MM.1S (cell line): ENCODE results near the gene HS2ST1.

Experiments used
- DNase-seq: peaks from one replicate; pipeline ENCODE4 v3.0.0-alpha.2; 2015
- H2AFZ ChIP-seq: fragments of 300-600 bp; sonication (generic); 2 replicates; pipeline ENCODE4 v1.6.0; 2016; ENCODE audit warnings: antibody characterized with exemption, low read length
- H3F3A ChIP-seq: fragments of 300-600 bp; sonication (generic); 2 replicates; pipeline ENCODE4 v1.6.1; 2016; ENCODE audit warnings: mild to moderate bottlenecking, antibody characterized with exemption, low read length, moderate library complexity, mixed read lengths; ENCODE audit not compliant: insufficient read depth
- H3K27ac ChIP-seq: fragments of 300-600 bp; sonication (generic); 2 replicates; pipeline ENCODE4 v1.5.1; 2016; ENCODE audit warnings: mild to moderate bottlenecking, low read length
- H3K27me3 ChIP-seq: fragments of 300-600 bp; sonication (generic); replicated peaks from 2 replicates; pipeline ENCODE4 v1.6.0; 2016; ENCODE audit warnings: low read length; ENCODE audit not compliant: insufficient read depth
- H3K36me3 ChIP-seq: fragments of 300-600 bp; sonication (generic); replicated peaks from 2 replicates; pipeline ENCODE4 v1.6.1; 2016; ENCODE audit warnings: mild to moderate bottlenecking, low read length, mixed read lengths; ENCODE audit not compliant: insufficient read depth
- H3K4me1 ChIP-seq: fragments of 300-600 bp; sonication (generic); 2 replicates; pipeline ENCODE4 v1.6.1; 2016; ENCODE audit warnings: low read length, mixed read lengths
- H3K4me2 ChIP-seq: fragments of 300-600 bp; sonication (generic); 2 replicates; pipeline ENCODE4 v1.6.0; 2016; ENCODE audit warnings: low read depth, low read length
- H3K4me3 ChIP-seq: fragments of 300-600 bp; sonication (generic); 2 replicates; pipeline ENCODE4 v1.5.1; 2016; ENCODE audit warnings: low read length, mixed read lengths
- H3K79me2 ChIP-seq: fragments of 300-600 bp; sonication (generic); 2 replicates; pipeline ENCODE4 v1.6.1; 2016; ENCODE audit warnings: mixed run types, low read length, mixed read lengths
- H3K9ac ChIP-seq: fragments of 300-600 bp; sonication (generic); 2 replicates; pipeline ENCODE4 v1.6.1; 2016; ENCODE audit warnings: low read length, mixed read lengths
- H3K9me2 ChIP-seq: fragments of 300-600 bp; sonication (generic); replicated peaks from 2 replicates; pipeline ENCODE4 v1.6.1; 2016; ENCODE audit warnings: mild to moderate bottlenecking, low read length, mixed read lengths; ENCODE audit not compliant: insufficient read depth
- H3K9me3 ChIP-seq: fragments of 300-600 bp; sonication (generic); replicated peaks from 2 replicates; pipeline ENCODE4 v1.6.1; 2016; ENCODE audit warnings: mild to moderate bottlenecking, low read length, mixed read lengths; ENCODE audit not compliant: insufficient read depth
- H4K20me1 ChIP-seq: fragments of 300-600 bp; sonication (generic); 2 replicates; pipeline ENCODE4 v1.6.1; 2016; ENCODE audit warnings: mild to moderate bottlenecking, low read length, moderate library complexity, mixed read lengths; ENCODE audit not compliant: insufficient read depth
- CTCF ChIP-seq: fragments of 300-600 bp; sonication (generic); IDR thresholded peaks from 2 replicates; pipeline ENCODE4 v1.5.1; 2016; ENCODE audit warnings: antibody characterized with exemption, low read length, mixed read lengths
- EZH2 ChIP-seq: fragments of 300-600 bp; sonication (generic); optimal IDR thresholded peaks from 2 replicates; pipeline ENCODE3; 2017; ENCODE audit warnings: low read depth, mild to moderate bottlenecking, antibody characterized with exemption, low read length, mixed read lengths
- EZH2phosphoT487 ChIP-seq: fragments of 300-600 bp; sonication (generic); IDR thresholded peaks from 2 replicates; pipeline ENCODE4 v1.6.1; 2018; ENCODE audit warnings: antibody characterized with exemption, low read length

Gene HS2ST1

GRCh38 chr1:86928819-86929218, 14.4 kb downstream of the HS2ST1 start:
- H2AFZ ChIP-seq, result no peak overlapping the region
- no peak for DNase-seq
- no peaks in the 10 kb centered on the region for H3K9me2 ChIP-seq
- no peak overlapping the region for H3K4me3 ChIP-seq
- no peaks in the 10 kb centered on the region for H4K20me1 ChIP-seq
- no peaks in the 10 kb centered on the region for H3K36me3 ChIP-seq
- no peaks in the 10 kb centered on the region for H3K9me3 ChIP-seq
- no peak overlapping the region for H3K9ac ChIP-seq
- H3K27ac ChIP-seq, result no peak overlapping the region
- no peaks in the 10 kb centered on the region for H3K27me3 ChIP-seq
- peaks cover 74% of the 10 kb centered on the region for H3K79me2 ChIP-seq
- TF ChIP-seq CTCF, result no peak
- TF ChIP-seq EZH2phosphoT487, result no peak
- no peak for TF ChIP-seq EZH2
- H3K4me1 ChIP-seq, result peaks cover 13% of the 10 kb centered on the region; the same call in 1 of the 2 replicates
- no peaks in the 10 kb centered on the region for H3F3A ChIP-seq
- H3K4me2 ChIP-seq, result no peak overlapping the region

GRCh38 chr1:86933051-86933450, 18.6 kb downstream of the HS2ST1 start:
- Histone ChIP-seq H2AFZ (no peak overlapping the region), H3K4me3 (no peak overlapping the region), H3K27ac (no peak overlapping the region), H3K4me1 (0 out of 2 replicates have a peak, but pooled peaks cover 1% of the 10 kb centered on the region), H3K79me2 (peaks cover 56% of the 10 kb centered on the region), H3K9ac (no peak overlapping the region), H3K4me2 (no peak overlapping the region), H3K36me3 (no peaks in the 10 kb centered on the region), H3K9me3 (no peaks in the 10 kb centered on the region), H3F3A (no peaks in the 10 kb centered on the region), H4K20me1 (no peaks in the 10 kb centered on the region), H3K27me3 (no peaks in the 10 kb centered on the region), H3K9me2 (no peaks in the 10 kb centered on the region)
- DNase-seq, result no peak
- no peak for TF ChIP-seq EZH2phosphoT487
- no peak for TF ChIP-seq CTCF
- no peak for TF ChIP-seq EZH2

GRCh38 chr1:86933562-86934377, 19.3 kb downstream of the HS2ST1 start:
- Histone ChIP-seq H3K9ac (no peak overlapping the region), H3K4me2 (no peak overlapping the region), H3K79me2 (peaks cover 51% of the 10 kb centered on the region), H3F3A (no peaks in the 10 kb centered on the region), H3K36me3 (no peaks in the 10 kb centered on the region), H3K27ac (no peak overlapping the region), H3K9me3 (no peaks in the 10 kb centered on the region), H3K4me1 (no peaks in the 10 kb centered on the region), H4K20me1 (no peaks in the 10 kb centered on the region), H3K27me3 (no peaks in the 10 kb centered on the region), H3K4me3 (no peak overlapping the region), H3K9me2 (no peaks in the 10 kb centered on the region), H2AFZ (no peak overlapping the region)
- no peak for DNase-seq
- no peak for TF ChIP-seq CTCF
- TF ChIP-seq EZH2, result no peak
- no peak for TF ChIP-seq EZH2phosphoT487
